HepG2 (cell line): ENCODE results near the gene C5orf34. TPM values are rescaled to one million over a fixed set of nuclear protein-coding genes. Genes with fewer than 3 reads are reported as not detected.
A peak's percentile ranks its signal among the peaks of the same experiment; 100 is the strongest.

Experiments used
- EZH2 ChIP-seq: conservative IDR thresholded peaks from 2 replicates; pipeline ENCODE4 v1.6.1; 2012; ENCODE audit warnings: mild to moderate bottlenecking, low read depth, low read length, moderate library complexity
- FIP1L1 ChIP-seq: fragments of 200-400 bp; formaldehyde crosslinking; IDR thresholded peaks from 2 replicates; pipeline ENCODE4 v1.6.1; 2018; ENCODE audit warnings: low read depth, mild to moderate bottlenecking, low read length, moderate library complexity, borderline replicate concordance; ENCODE audit not compliant: insufficient read depth
- GTF3A ChIP-seq: sonication (generic); formaldehyde crosslinking; conservative IDR thresholded peaks from 2 replicates; pipeline ENCODE4 v1.4.0; 2020; ENCODE audit warnings: mild to moderate bottlenecking, missing genetic modification reagents
- HNRNPL ChIP-seq: fragments of 200-400 bp; formaldehyde crosslinking; IDR thresholded peaks from 2 replicates; pipeline ENCODE4 v1.6.1; 2017; ENCODE audit warnings: mild to moderate bottlenecking, low read depth, low read length
- HOXA3 ChIP-seq: sonication (generic); formaldehyde crosslinking; IDR thresholded peaks from 2 replicates; pipeline ENCODE4 v1.5.0; 2020; ENCODE audit warnings: missing genetic modification reagents
- JARID2 ChIP-seq: sonication (generic); formaldehyde crosslinking; IDR thresholded peaks from 2 replicates; pipeline ENCODE4 v1.8.1; 2023; ENCODE audit warnings: missing genetic modification reagents, inconsistent platforms; ENCODE audit not compliant: insufficient replicate concordance
- MTA1 ChIP-seq: sonication (generic); formaldehyde crosslinking; IDR thresholded peaks from 2 replicates; pipeline ENCODE4 v1.4.0; 2020; ENCODE audit warnings: missing genetic modification reagents, mild to moderate bottlenecking, borderline replicate concordance
- MXI1 ChIP-seq: IDR thresholded peaks from 3 replicates; pipeline ENCODE4 v1.6.1; 2012; ENCODE audit warnings: low read depth, low read length, inconsistent platforms, borderline replicate concordance
- PHF21A ChIP-seq: sonication (generic); formaldehyde crosslinking; IDR thresholded peaks from 2 replicates; pipeline ENCODE4 v1.5.0; 2020; ENCODE audit warnings: mild to moderate bottlenecking, missing genetic modification reagents
- RAD21 ChIP-seq: fragments of 450-650 bp; formaldehyde crosslinking; IDR thresholded peaks from 2 replicates; pipeline ENCODE4 v1.5.0; 2020; ENCODE audit warnings: mild to moderate bottlenecking
- SMAD9 ChIP-seq: sonication (generic); formaldehyde crosslinking; IDR thresholded peaks from 2 replicates; pipeline ENCODE4 v1.5.1; 2020; ENCODE audit warnings: mild to moderate bottlenecking, missing genetic modification reagents
- TBP ChIP-seq: sonication (generic); formaldehyde crosslinking; IDR thresholded peaks from 2 replicates; pipeline ENCODE4 v1.5.0; 2020; ENCODE audit warnings: missing genetic modification reagents
- ZBTB3 ChIP-seq: sonication (generic); formaldehyde crosslinking; IDR thresholded peaks from 2 replicates; pipeline ENCODE4 v1.4.0; 2020; ENCODE audit warnings: low read depth, mild to moderate bottlenecking, moderate library complexity, missing genetic modification reagents, borderline replicate concordance
- ZNF136 ChIP-seq: sonication (generic); formaldehyde crosslinking; IDR thresholded peaks from 2 replicates; pipeline ENCODE4 v1.8.1; 2022; ENCODE audit warnings: low read depth, mild to moderate bottlenecking, moderate library complexity, missing genetic modification reagents
- ZNF30 ChIP-seq: sonication (generic); formaldehyde crosslinking; IDR thresholded peaks from 2 replicates; pipeline ENCODE4 v1.5.0; 2020; ENCODE audit warnings: mild to moderate bottlenecking, missing genetic modification reagents
- ZNF350 ChIP-seq: sonication (generic); formaldehyde crosslinking; IDR thresholded peaks from 2 replicates; pipeline ENCODE4 v1.4.0; 2020; ENCODE audit warnings: mild to moderate bottlenecking, low read depth, missing genetic modification reagents, borderline replicate concordance
- ZNF354B ChIP-seq: sonication (generic); formaldehyde crosslinking; IDR thresholded peaks from 2 replicates; pipeline ENCODE4 v1.8.0; 2022; ENCODE audit warnings: mild to moderate bottlenecking, missing genetic modification reagents
- ZNF556 ChIP-seq: sonication (generic); formaldehyde crosslinking; IDR thresholded peaks from 2 replicates; pipeline ENCODE4 v1.4.0; 2020; ENCODE audit warnings: mild to moderate bottlenecking, missing genetic modification reagents, borderline replicate concordance
- ZNF652 ChIP-seq: IDR thresholded peaks from 2 replicates; pipeline ENCODE4 v1.6.1; 2016; ENCODE audit warnings: low read depth, borderline replicate concordance
- ZNF670 ChIP-seq: sonication (generic); formaldehyde crosslinking; IDR thresholded peaks from 2 replicates; pipeline ENCODE4 v1.8.0; 2022; ENCODE audit warnings: mild to moderate bottlenecking, missing genetic modification reagents, borderline replicate concordance
- ZSCAN9 ChIP-seq: IDR thresholded peaks from 2 replicates; pipeline ENCODE4 v1.6.1; 2016; ENCODE audit warnings: borderline replicate concordance
- polyA plus RNA-seq, 8 experiments: library from polyadenylated mRNA; depleted of rRNA in 3 of 8; stranded (reverse) in 7 of 8; unstranded in 1 of 8; fragments of >200 nt; fragmentation: Illumina TruSeq in 4 of 8; extraction: Trizol in 4 of 8; gene quantifications; 2 replicates each; pipeline versions ENCODE4 v1.2.1 to v1.2.3, GENCODE V29; 2011 to 2016; ENCODE audit warnings: low read depth in 4 of 8, missing spikeins in 1 of 8, mixed read lengths in 1 of 8; ENCODE audit not compliant: insufficient read depth in 1 of 8
- total RNA-seq, 5 experiments: library from RNA; depleted of rRNA; stranded (reverse); fragments of >200 nt; fragmentation: Illumina TruSeq; extraction: Trizol; gene quantifications; 2 replicates each; pipeline ENCODE4 v1.2.3, GENCODE V29; 2016; ENCODE audit warnings: low read depth in 1 of 5
- TF ChIP-seq, protein P1 (sequence below): sonication (generic); formaldehyde crosslinking; IDR thresholded peaks from 2 replicates; pipeline ENCODE4 v1.5.0; 2020; ENCODE audit warnings: mild to moderate bottlenecking, missing genetic modification reagents, borderline replicate concordance
- TF ChIP-seq, protein P2 (sequence below): sonication (generic); formaldehyde crosslinking; conservative IDR thresholded peaks from 2 replicates; pipeline ENCODE4 v1.4.0; 2020; ENCODE audit warnings: missing genetic modification reagents
- TF ChIP-seq, protein P3 (sequence below): sonication (generic); formaldehyde crosslinking; IDR thresholded peaks from 2 replicates; pipeline ENCODE4 v1.5.0; 2020; ENCODE audit warnings: mild to moderate bottlenecking, missing genetic modification reagents

Gene C5orf34
- total and polyA plus RNA-seq, 2 of the 13 experiments (the other 11 are each of a cell fraction or from before 2014, with no cell fraction given) = 3.2 to 6.4 TPM

DNA sequence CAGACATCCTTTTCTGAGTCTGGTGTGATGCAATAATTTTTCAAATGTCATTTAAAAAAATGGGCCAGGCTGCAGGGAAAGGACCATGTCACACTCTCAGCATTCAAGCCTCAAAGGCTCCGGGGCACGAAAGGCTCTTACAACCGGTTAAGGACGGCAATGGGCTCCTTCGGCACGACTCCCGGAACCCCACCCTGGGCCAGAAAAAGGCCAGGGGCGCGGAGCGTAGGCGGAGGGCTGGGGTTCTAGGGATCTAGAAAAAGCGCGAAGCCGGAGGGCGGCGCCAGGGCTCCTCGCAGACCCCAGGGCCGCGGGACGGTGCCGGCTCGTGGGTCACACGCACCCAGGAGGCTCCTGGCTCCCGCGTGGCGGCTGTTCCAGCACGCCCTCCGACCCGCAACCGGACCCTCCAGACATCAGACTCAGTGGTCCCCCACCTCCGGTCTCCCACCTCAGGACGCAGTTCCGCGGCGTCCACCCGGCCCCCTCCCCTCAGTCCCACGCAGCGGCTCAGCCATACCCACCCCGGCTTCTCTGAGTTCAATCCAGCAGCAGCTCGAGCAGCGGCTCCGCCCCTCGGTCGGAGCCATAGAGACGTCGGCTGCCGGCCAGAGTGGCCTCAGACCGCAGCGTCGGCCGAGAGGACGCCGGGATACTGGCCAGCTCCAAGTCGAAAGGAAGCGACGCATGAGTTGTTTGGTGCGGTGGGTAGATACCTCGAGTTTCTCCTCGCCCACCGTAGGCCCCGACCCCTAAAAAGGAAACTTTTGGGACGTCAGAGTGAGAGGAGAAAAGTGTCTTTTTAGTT lies 31.4 kb downstream of the C5orf34 start, which contains the start of gene TMEM267 (continued):
- TF ChIP-seq, protein P1, sequence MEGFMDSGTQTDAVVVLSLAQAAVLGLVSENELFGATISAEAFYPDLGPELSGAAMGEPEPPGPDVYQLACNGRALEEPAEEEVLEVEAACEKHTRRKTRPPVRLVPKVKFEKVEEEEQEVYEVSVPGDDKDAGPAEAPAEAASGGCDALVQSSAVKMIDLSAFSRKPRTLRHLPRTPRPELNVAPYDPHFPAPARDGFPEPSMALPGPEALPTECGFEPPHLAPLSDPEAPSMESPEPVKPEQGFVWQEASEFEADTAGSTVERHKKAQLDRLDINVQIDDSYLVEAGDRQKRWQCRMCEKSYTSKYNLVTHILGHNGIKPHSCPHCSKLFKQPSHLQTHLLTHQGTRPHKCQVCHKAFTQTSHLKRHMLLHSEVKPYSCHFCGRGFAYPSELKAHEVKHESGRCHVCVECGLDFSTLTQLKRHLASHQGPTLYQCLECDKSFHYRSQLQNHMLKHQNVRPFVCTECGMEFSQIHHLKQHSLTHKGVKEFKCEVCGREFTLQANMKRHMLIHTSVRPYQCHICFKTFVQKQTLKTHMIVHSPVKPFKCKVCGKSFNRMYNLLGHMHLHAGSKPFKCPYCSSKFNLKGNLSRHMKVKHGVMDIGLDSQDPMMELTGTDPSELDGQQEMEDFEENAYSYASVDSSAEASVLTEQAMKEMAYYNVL (CRISPR knock-in tag) = no peak; the same call in 1 of the 2 replicates
- no peak for TF ChIP-seq ZNF652 (CRISPR knock-in tag)
- TF ChIP-seq FIP1L1 = no peak
- TF ChIP-seq HOXA3 (CRISPR knock-in tag) = peak; percentile 41; the same call in 1 of the 2 replicates
- TF ChIP-seq ZBTB3 = 0 out of 2 replicates have a peak, but pooled peaks have one; percentile 26
- peak; percentile 55; the same call in 1 of the 2 replicates for TF ChIP-seq PHF21A (CRISPR knock-in tag)
- no peak for TF ChIP-seq GTF3A (CRISPR knock-in tag)
- TF ChIP-seq MXI1 = peak; percentile 36; the same call in 2 of the 3 replicates
- 0 out of 2 replicates have a peak, but pooled peaks have one; percentile 47 for TF ChIP-seq HNRNPL
- TF ChIP-seq, protein P2, sequence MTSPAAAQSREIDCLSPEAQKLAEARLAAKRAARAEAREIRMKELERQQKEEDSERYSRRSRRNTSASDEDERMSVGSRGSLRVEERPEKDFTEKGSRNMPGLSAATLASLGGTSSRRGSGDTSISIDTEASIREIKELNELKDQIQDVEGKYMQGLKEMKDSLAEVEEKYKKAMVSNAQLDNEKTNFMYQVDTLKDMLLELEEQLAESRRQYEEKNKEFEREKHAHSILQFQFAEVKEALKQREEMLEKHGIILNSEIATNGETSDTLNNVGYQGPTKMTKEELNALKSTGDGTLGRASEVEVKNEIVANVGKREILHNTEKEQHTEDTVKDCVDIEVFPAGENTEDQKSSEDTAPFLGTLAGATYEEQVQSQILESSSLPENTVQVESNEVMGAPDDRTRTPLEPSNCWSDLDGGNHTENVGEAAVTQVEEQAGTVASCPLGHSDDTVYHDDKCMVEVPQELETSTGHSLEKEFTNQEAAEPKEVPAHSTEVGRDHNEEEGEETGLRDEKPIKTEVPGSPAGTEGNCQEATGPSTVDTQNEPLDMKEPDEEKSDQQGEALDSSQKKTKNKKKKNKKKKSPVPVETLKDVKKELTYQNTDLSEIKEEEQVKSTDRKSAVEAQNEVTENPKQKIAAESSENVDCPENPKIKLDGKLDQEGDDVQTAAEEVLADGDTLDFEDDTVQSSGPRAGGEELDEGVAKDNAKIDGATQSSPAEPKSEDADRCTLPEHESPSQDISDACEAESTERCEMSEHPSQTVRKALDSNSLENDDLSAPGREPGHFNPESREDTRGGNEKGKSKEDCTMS = no peak
- TF ChIP-seq ZNF354B (CRISPR knock-in tag) = no peak
- no peak for TF ChIP-seq EZH2
- peak; percentile 23; the same call in 1 of the 2 replicates for TF ChIP-seq ZNF670 (CRISPR knock-in tag)
- TF ChIP-seq JARID2 (CRISPR knock-in tag) = no peak
- no peak; the same call in 1 of the 2 replicates for TF ChIP-seq MTA1 (CRISPR knock-in tag)
- TF ChIP-seq, protein P3, sequence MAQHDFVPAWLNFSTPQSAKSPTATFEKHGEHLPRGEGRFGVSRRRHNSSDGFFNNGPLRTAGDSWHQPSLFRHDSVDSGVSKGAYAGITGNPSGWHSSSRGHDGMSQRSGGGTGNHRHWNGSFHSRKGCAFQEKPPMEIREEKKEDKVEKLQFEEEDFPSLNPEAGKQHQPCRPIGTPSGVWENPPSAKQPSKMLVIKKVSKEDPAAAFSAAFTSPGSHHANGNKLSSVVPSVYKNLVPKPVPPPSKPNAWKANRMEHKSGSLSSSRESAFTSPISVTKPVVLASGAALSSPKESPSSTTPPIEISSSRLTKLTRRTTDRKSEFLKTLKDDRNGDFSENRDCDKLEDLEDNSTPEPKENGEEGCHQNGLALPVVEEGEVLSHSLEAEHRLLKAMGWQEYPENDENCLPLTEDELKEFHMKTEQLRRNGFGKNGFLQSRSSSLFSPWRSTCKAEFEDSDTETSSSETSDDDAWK (CRISPR knock-in tag) = no peak
- TF ChIP-seq ZNF556 = no peak
- TF ChIP-seq ZNF136 = no peak
- no peak for TF ChIP-seq RAD21 (CRISPR knock-in tag)
- no peak for TF ChIP-seq ZNF30 (CRISPR knock-in tag)
- peak; percentile 79; the same call in 1 of the 2 replicates for TF ChIP-seq ZNF350 (CRISPR knock-in tag)
- peak; percentile 57; the same call in 1 of the 2 replicates for TF ChIP-seq ZSCAN9 (CRISPR knock-in tag)
- no peak for TF ChIP-seq SMAD9 (CRISPR knock-in tag)
- TF ChIP-seq TBP (CRISPR knock-in tag) = no peak
